HFFc6 (cell line): ENCODE results near the gene IRF1. TPM values are rescaled to one million over a fixed set of nuclear protein-coding genes. Genes with fewer than 3 reads are reported as not detected.

Experiments
- DNase-seq: peaks from one replicate; pipeline ENCODE4 v3.0.0-alpha.2; 2018
- H3K27ac Mint-ChIP-seq: 2 replicates; pipeline ENCODE4 v1.8.0; 2020; ENCODE audit warnings: mild to moderate bottlenecking, mixed read lengths
- H3K27me3 Mint-ChIP-seq: 2 replicates; pipeline ENCODE4 v1.8.0; 2021; ENCODE audit warnings: mild to moderate bottlenecking, moderate library complexity, mixed read lengths; ENCODE audit not compliant: insufficient read depth
- H3K36me3 Mint-ChIP-seq: 2 replicates; pipeline ENCODE4 v1.8.0; 2021; ENCODE audit warnings: low read depth, mixed read lengths
- H3K4me1 Mint-ChIP-seq: 2 replicates; pipeline ENCODE4 v1.8.0; 2020; ENCODE audit warnings: low read depth, mixed read lengths
- H3K4me3 Mint-ChIP-seq: 2 replicates; pipeline ENCODE4 v1.8.0; 2020; ENCODE audit warnings: mild to moderate bottlenecking, moderate library complexity, mixed read lengths
- H3K9me3 Mint-ChIP-seq: 2 replicates; pipeline ENCODE4 v1.8.0; 2020; ENCODE audit warnings: mild to moderate bottlenecking, mixed read lengths
- total RNA-seq, 6 experiments: library from RNA; stranded (reverse); fragmentation: NEBNext Ultra II Directional; extraction: Animal tissue kit (Norgen Biotek cat#: 25700); gene quantifications; 2 replicates in 1 of 6; 3 replicates in 5 of 6; pipeline ENCODE4 v1.2.3, GENCODE V29; 2021
- TF ChIP-seq, protein P1 (sequence below): fragments of 200-600 bp; sonication (generic); IDR thresholded peaks from 2 replicates; pipeline ENCODE4 v1.5.0; 2021; ENCODE audit warnings: antibody characterized with exemption, mild to moderate bottlenecking

The IRF1 gene
- total RNA-seq, 6 experiments from 2014 or later, result 9.8 to 19.7 (median 17.3) TPM

DNA sequence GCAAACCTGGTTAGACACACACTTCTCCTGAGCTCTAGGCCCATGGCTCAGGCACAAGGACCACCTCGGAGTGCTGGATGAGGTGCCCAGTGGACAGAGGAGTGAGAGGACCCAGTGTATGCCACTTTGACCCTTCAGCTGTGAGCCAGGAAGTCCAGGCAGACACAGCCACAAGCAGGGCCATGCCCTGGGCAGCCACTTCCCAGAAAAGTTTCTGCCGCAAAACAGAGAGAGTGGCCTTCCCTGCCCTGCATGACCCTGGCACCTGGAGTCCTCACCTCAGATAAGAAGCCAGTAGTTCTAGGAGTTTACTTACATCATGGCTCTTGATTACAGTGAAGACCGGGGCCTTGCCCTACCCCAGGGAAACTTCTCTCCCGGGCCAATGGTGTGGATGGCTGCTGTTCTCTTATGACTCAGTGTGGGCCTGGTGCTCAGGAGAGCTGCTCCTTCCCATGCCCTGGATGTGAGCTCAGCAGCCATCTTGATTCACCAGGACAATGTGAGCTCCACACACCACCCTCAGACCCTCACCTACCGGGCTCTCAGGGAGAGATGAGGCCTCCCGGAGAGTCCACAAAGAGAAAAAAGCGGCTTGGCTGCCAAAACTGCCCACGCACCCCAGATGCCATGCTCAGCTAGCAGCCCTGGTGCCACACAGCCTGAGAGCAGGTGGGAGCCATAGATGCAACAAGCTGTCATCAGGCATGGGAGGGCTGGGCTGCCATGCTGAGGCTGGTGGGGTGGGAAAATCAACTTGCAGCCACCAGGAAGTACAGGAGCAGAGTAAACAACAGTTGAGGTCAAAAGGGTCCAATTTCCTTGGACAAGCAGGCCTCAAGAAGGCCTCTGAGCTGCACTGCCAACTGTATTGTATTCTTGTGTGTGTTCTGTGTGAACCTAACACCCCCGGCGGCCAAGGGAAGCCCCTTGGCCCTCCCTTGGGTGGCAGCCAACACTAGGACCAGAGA is 11.7 kb upstream of the IRF1 start:
- Mint-ChIP-seq H3K27ac (peak overlapping the region; percentile 70), H3K4me1 (peaks cover 65% of the 10 kb centered on the region), H3K36me3 (no peaks in the 10 kb centered on the region), H3K27me3 (peaks cover 1% of the 10 kb centered on the region), H3K4me3 (no peak overlapping the region), H3K9me3 (no peaks in the 10 kb centered on the region)
- TF ChIP-seq, protein P1, sequence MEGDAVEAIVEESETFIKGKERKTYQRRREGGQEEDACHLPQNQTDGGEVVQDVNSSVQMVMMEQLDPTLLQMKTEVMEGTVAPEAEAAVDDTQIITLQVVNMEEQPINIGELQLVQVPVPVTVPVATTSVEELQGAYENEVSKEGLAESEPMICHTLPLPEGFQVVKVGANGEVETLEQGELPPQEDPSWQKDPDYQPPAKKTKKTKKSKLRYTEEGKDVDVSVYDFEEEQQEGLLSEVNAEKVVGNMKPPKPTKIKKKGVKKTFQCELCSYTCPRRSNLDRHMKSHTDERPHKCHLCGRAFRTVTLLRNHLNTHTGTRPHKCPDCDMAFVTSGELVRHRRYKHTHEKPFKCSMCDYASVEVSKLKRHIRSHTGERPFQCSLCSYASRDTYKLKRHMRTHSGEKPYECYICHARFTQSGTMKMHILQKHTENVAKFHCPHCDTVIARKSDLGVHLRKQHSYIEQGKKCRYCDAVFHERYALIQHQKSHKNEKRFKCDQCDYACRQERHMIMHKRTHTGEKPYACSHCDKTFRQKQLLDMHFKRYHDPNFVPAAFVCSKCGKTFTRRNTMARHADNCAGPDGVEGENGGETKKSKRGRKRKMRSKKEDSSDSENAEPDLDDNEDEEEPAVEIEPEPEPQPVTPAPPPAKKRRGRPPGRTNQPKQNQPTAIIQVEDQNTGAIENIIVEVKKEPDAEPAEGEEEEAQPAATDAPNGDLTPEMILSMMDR, result no peak
- no peak for DNase-seq

DNA sequence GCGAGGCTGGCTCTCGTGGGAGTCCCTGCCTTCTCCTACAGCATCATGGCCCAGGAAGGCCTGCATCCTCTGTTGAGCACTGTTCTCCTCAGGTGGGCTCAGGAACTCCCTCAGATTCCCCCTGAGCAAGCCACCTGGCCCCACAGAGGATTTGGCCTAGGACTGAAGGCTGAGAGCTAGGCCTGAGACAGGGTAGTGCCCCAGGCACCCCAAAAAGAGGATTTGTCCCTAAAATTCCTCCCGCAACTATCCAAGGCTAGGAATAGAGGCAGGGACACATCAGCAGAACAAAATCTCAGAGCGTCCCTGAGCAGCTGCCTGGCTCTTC is 11.0 kb upstream of the IRF1 start:
- no peak overlapping the region for H3K27ac Mint-ChIP-seq
- H3K9me3 Mint-ChIP-seq, result no peaks in the 10 kb centered on the region
- H3K4me1 Mint-ChIP-seq, result peaks cover 66% of the 10 kb centered on the region
- DNase-seq, result no peak
- H3K27me3 Mint-ChIP-seq, result peaks cover 1% of the 10 kb centered on the region
- no peaks in the 10 kb centered on the region for H3K36me3 Mint-ChIP-seq
- H3K4me3 Mint-ChIP-seq, result no peak overlapping the region
- TF ChIP-seq, protein P1, result no peak

- Mint-ChIP-seq H3K27ac (peak overlapping the region; percentile 62; the same call in 1 of the 2 replicates), H3K27me3 (peaks cover 1% of the 10 kb centered on the region), H3K4me1 (peaks cover 61% of the 10 kb centered on the region), H3K4me3 (no peak overlapping the region), H3K9me3 (no peaks in the 10 kb centered on the region), H3K36me3 (no peaks in the 10 kb centered on the region)
- DNase-seq, result no peak
- TF ChIP-seq, protein P1, result peak; percentile 98
Measured at GRCh38 chr5:132500931-132501628, 10.5 kb upstream of the IRF1 start.

DNA sequence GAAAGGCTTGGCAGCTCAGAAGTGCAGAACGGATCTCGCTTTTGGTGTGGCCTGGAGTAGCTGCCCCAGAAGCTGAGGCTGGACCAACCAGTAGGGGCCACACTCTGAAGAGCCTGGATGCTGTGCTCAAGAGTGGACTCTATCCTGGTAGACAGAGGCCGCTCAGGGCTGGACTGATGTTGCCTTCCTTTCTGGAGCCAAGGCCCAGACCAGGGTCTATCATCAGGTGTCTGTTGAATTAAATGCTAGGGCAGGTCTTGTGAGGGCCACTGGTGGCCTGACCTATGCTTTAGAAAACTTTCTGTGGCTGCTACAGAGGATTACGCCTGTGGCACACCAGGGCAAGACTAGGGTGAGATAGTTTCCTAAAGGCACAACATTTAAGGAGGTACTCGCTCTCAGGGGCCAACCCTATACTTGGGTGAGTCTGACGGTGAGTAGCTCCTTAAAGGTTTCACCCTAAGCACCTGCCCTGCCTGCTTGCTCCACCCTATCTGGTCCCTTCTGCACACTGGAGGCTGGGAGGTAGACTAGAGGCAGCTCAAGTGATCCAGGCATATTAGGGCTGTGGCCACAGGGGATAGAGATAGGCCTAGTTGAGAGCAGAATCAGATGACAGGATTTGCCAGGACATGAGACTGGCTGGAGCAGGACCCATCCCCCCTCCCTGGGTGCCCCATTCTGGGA is 9.8 kb upstream of the IRF1 start:
- DNase-seq, result no peak
- Mint-ChIP-seq H3K4me1 (peaks cover 57% of the 10 kb centered on the region), H3K36me3 (no peaks in the 10 kb centered on the region), H3K4me3 (no peak overlapping the region), H3K27me3 (peaks cover 1% of the 10 kb centered on the region), H3K9me3 (no peaks in the 10 kb centered on the region), H3K27ac (peak overlapping the region; percentile 0; the same call in 1 of the 2 replicates)
- TF ChIP-seq, protein P1, result no peak

DNA sequence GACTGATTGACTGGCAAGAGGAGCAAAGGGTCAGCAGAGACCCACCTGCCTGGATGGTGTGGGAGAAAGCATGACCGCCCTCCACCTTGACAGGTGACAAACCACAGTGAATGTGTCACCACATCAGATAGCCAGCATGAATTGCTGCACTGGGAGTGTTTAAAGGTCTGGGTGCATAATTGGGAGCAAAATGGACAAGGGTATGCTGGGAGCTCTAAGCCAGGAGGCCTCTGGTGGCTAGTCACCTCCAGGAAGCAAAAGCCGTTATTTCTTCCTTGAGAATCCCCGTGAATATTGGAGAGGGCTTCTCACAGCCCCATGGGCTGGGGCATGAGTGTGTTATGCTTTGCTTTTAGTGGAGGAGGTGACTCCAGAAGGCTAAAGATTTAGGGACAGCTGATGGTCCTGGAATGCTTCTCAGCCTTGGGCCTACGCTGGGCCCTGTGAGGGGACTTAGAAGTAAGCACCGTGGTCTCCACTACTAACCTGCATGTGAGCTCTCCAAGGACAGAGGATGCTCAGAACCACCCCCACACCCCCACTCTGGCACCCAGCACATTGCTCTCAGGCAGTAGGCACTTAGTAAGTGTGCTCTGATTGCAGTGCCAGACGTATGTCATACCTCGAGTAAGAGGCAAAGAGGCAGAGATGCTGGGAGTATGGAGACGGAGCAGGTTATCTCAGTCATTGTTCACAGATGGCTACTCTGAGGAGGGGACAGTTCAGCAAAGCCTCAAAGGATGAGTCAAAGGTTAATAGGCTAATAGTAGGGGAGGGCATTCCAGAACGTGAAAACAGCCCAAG is 9.1 kb upstream of the IRF1 start:
- no peak for DNase-seq
- H3K4me3 Mint-ChIP-seq, result no peak overlapping the region
- TF ChIP-seq, protein P1, result no peak
- peaks cover 1% of the 10 kb centered on the region for H3K27me3 Mint-ChIP-seq
- peaks cover 57% of the 10 kb centered on the region for H3K4me1 Mint-ChIP-seq
- H3K36me3 Mint-ChIP-seq, result no peaks in the 10 kb centered on the region
- no peaks in the 10 kb centered on the region for H3K9me3 Mint-ChIP-seq
- peak overlapping the region; percentile 0; the same call in 1 of the 2 replicates for H3K27ac Mint-ChIP-seq
